B cell (primary cell): ENCODE measurements around the gene ITCH.

Source experiments
- CTCF ChIP-seq: fragments of 200-600 bp; IDR thresholded peaks from one replicate; pipeline ENCODE4 v1.8.0; 2022; ENCODE audit warnings: antibody characterized with exemption, mild to moderate bottlenecking
- EZH2 ChIP-seq: IDR thresholded peaks from 2 replicates; pipeline ENCODE4 v1.6.1; 2012; ENCODE audit warnings: borderline replicate concordance, low read depth, mild to moderate bottlenecking, moderate library complexity, low read length; ENCODE audit not compliant: insufficient read depth, poor library complexity, severe bottlenecking

- no peak for TF ChIP-seq CTCF
- TF ChIP-seq EZH2, result no peak
Measured at GRCh38 chr20:34337544-34337943, 25.5 kb upstream of the ITCH start.
